Measurements from ENCODE around the gene TTLL11.

TTLL11 gene

GRCh38 chr9:122042056-122042455 is 51.1 kb downstream of the TTLL11 start:
- ATAC-seq = no peak
- TF ChIP-seq ZNF70 (CRISPR knock-in tag; IDR thresholded peaks at IDR 0.05) = no peak
- TF ChIP-seq OSR1 (CRISPR knock-in tag; IDR thresholded peaks at IDR 0.05) = no peak

GRCh38 chr9:122040561-122041242 is 52.4 kb downstream of the TTLL11 start:
- no peak for TF ChIP-seq ZNF565 (CRISPR knock-in tag; conservative IDR thresholded peaks at IDR 0.05; ENCODE audit: low read depth)
- no peak for TF ChIP-seq ARNTL (CRISPR knock-in tag; IDR thresholded peaks at IDR 0.05; ENCODE audit: borderline replicate concordance, low read depth)
- no peak for TF ChIP-seq OSR1 (CRISPR knock-in tag; IDR thresholded peaks at IDR 0.05)
- no peak for TF ChIP-seq SNAI2 (CRISPR knock-in tag; IDR thresholded peaks at IDR 0.05)
- no peak for TF ChIP-seq ZNF8 (CRISPR knock-in tag; IDR thresholded peaks at IDR 0.05)
- TF ChIP-seq ZFP30 (CRISPR knock-in tag; IDR thresholded peaks at IDR 0.05) = no peak
- TF ChIP-seq PATZ1 (CRISPR knock-in tag; IDR thresholded peaks at IDR 0.05; ENCODE audit: borderline replicate concordance) = no peak
- TF ChIP-seq TCF4 (CRISPR knock-in tag; IDR thresholded peaks at IDR 0.05; ENCODE audit: borderline replicate concordance) = no peak
- TF ChIP-seq GLIS3 (CRISPR knock-in tag; IDR thresholded peaks at IDR 0.05) = no peak
- no peak for TF ChIP-seq ESRRG (CRISPR knock-in tag; IDR thresholded peaks at IDR 0.05)
- no peak for TF ChIP-seq RARB (CRISPR knock-in tag; IDR thresholded peaks at IDR 0.05)
- TF ChIP-seq CSRNP3 (CRISPR knock-in tag; IDR thresholded peaks at IDR 0.05) = no peak
- TF ChIP-seq CSDC2 (CRISPR knock-in tag; IDR thresholded peaks at IDR 0.05) = no peak
- ATAC-seq = peak; percentile 27; the same call in 2 of the 3 replicates

- TF ChIP-seq CREB5 (CRISPR knock-in tag; IDR thresholded peaks at IDR 0.05; ENCODE audit: low read depth) (no peak), ZNF70 (CRISPR knock-in tag; IDR thresholded peaks at IDR 0.05) (no peak), RARB (CRISPR knock-in tag; IDR thresholded peaks at IDR 0.05) (no peak), TOX (CRISPR knock-in tag; IDR thresholded peaks at IDR 0.05; ENCODE audit: borderline replicate concordance) (no peak), GLIS3 (CRISPR knock-in tag; IDR thresholded peaks at IDR 0.05) (no peak), ESRRG (CRISPR knock-in tag; IDR thresholded peaks at IDR 0.05) (no peak), ZC3H10 (CRISPR knock-in tag; IDR thresholded peaks at IDR 0.05) (no peak), SNAI2 (CRISPR knock-in tag; IDR thresholded peaks at IDR 0.05) (no peak), TCF4 (CRISPR knock-in tag; IDR thresholded peaks at IDR 0.05; ENCODE audit: borderline replicate concordance) (no peak)
- ATAC-seq = no peak
Measured at GRCh38 chr9:122039234-122039633, 53.9 kb downstream of the TTLL11 start.

- TF ChIP-seq ZC3H10 (CRISPR knock-in tag; IDR thresholded peaks at IDR 0.05) (no peak), ZNF70 (CRISPR knock-in tag; IDR thresholded peaks at IDR 0.05) (no peak), ZNF565 (CRISPR knock-in tag; conservative IDR thresholded peaks at IDR 0.05; ENCODE audit: low read depth) (no peak), TCF4 (CRISPR knock-in tag; IDR thresholded peaks at IDR 0.05; ENCODE audit: borderline replicate concordance) (no peak), ZNF8 (CRISPR knock-in tag; IDR thresholded peaks at IDR 0.05) (no peak), ISL1 (CRISPR knock-in tag; IDR thresholded peaks at IDR 0.05) (no peak), ESRRG (CRISPR knock-in tag; IDR thresholded peaks at IDR 0.05) (no peak)
- ATAC-seq = peak; percentile 63; the same call in 2 of the 3 replicates
Measured at GRCh38 chr9:122036988-122037387, 56.1 kb downstream of the TTLL11 start.

- no peak for TF ChIP-seq CREB5 (CRISPR knock-in tag; IDR thresholded peaks at IDR 0.05; ENCODE audit: low read depth)
- no peak for TF ChIP-seq PPARA (CRISPR knock-in tag; IDR thresholded peaks at IDR 0.05; ENCODE audit: borderline replicate concordance)
- no peak for TF ChIP-seq CSRNP3 (CRISPR knock-in tag; IDR thresholded peaks at IDR 0.05)
- ATAC-seq = no peak
Measured at GRCh38 chr9:122036408-122036807, 56.7 kb downstream of the TTLL11 start.

Measured in SK-N-SH treated with all-trans-retinoic acid at 6 μM for 48 hours (cell line).